PFSK-1 (cell line): ENCODE measurements around the gene NIT1.

Source experiments
- POLR2AphosphoS5 ChIP-seq: IDR thresholded peaks from 2 replicates; pipeline ENCODE4 v1.6.1; 2012; ENCODE audit warnings: low read depth, mild to moderate bottlenecking, control low read depth, low read length, moderate library complexity
- REST ChIP-seq, 2 experiments: IDR thresholded peaks; 2 replicates each; pipeline versions ENCODE4 v1.6.1 to v1.8.0; 2011 to 2012; ENCODE audit warnings: low read depth in 2 of 2, low read length in 2 of 2, control low read depth in 1 of 2, inconsistent platforms in 1 of 2, mild to moderate bottlenecking in 1 of 2, moderate library complexity in 1 of 2; ENCODE audit not compliant: insufficient read depth in 1 of 2
- SIN3A ChIP-seq: IDR thresholded peaks from 2 replicates; pipeline ENCODE4 v1.6.1; 2012; ENCODE audit warnings: mild to moderate bottlenecking, low read length, moderate library complexity, borderline replicate concordance; ENCODE audit not compliant: insufficient read depth
- TAF1 ChIP-seq: IDR thresholded peaks from 2 replicates; pipeline ENCODE4 v1.6.1; 2012; ENCODE audit warnings: low read length, control low read depth, borderline replicate concordance; ENCODE audit not compliant: insufficient read depth

GRCh38 chr1:161122967-161123366, 5.1 kb downstream of the NIT1 start:
- TF ChIP-seq POLR2AphosphoS5 (no peak), REST (IDR thresholded peaks at IDR 0.05; ENCODE audit: insufficient read depth in 1 of 2, low read depth in 2 of 2, low read length in 2 of 2) (no peak), TAF1 (no peak), SIN3A (no peak)
